ENCODE data around the gene TRIM17. TPM values are rescaled to one million over a fixed set of nuclear protein-coding genes. Genes with fewer than 3 reads are reported as not detected.

Gene TRIM17
- total and polyA plus RNA-seq, 9 of the 15 experiments (the other 6 are each of a cell fraction or from before 2014, with no cell fraction given), result not detected

DNA sequence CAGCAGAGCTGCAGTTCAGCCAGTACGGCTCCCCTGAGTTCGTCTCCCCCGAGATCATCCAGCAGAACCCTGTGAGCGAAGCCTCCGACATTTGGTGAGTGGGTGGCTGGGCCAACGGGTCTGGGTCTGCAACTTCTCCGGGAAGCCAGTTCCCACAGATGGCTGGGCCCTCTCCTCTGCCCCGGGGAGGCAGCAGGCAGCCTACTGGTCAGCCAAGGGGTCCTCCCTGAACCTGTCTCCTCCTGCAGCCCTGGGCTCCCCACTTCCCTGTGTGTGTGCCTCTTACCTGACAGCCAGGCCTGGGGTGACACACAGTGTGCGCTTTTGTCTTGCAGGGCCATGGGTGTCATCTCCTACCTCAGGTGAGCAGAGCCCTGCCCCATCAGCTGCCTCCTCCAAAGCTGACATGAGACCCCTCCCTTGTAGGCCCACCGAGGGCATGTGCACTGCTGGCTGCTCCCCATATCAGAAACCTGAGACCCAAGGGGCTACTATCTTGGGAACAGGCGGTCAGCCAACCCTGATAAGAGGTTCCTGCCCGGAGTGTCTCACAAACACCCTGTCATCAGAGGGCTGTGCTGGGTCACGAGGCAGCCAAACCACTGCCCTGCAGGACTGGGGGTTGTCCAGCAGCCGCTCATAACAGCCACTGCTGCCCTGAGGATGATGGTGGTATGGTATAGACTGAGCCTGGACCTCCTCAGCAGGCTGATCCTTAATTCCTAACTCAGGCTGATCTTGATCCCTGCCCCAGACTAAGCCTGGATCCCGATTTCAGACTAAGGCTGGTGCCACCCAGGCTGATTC is 47.7 kb downstream of the TRIM17 start (continued):
- TF ChIP-seq POLR3G (IDR thresholded peaks at IDR 0.05; ENCODE audit: extremely low read depth, insufficient read length, insufficient replicate concordance) (no peak), RBM22 (IDR thresholded peaks at IDR 0.05; ENCODE audit: low read depth, low read length, poor library complexity, severe bottlenecking) (no peak), NR2C2 (CRISPR knock-in tag; IDR thresholded peaks at IDR 0.05) (no peak), NR2C2 (tag; IDR thresholded peaks at IDR 0.05) (0 out of 2 replicates have a peak, but pooled peaks have one; percentile 13), YBX1 (IDR thresholded peaks at IDR 0.05) (no peak), BCL6 (CRISPR knock-in tag; IDR thresholded peaks at IDR 0.05) (no peak), POLR2B (IDR thresholded peaks at IDR 0.05; ENCODE audit: low read depth, partially characterized antibody) (no peak), ZFP30 (CRISPR knock-in tag; IDR thresholded peaks at IDR 0.05; ENCODE audit: borderline replicate concordance) (no peak), ZNF282 (CRISPR knock-in tag; IDR thresholded peaks at IDR 0.05) (no peak), RCOR1 (IDR thresholded peaks at IDR 0.05; ENCODE audit: borderline replicate concordance in 1 of 2, low read depth in 2 of 2, low read length in 2 of 2) (peak; percentile 70 to 93; a peak in 2 of 4 replicates), KLF16 (IDR thresholded peaks at IDR 0.05) (peak; percentile 85), ARID2 (IDR thresholded peaks at IDR 0.05) (no peak), PHF21A (IDR thresholded peaks at IDR 0.05; ENCODE audit: borderline replicate concordance, low read depth) (peak; percentile 64; the same call in 1 of the 2 replicates), NCOA2 (IDR thresholded peaks at IDR 0.05; ENCODE audit: partially characterized antibody in 2 of 2) (no peak), FOXK2 (conservative IDR thresholded peaks at IDR 0.05 in 1 of 2, IDR thresholded peaks at IDR 0.05 in 1 of 2; ENCODE audit: low read depth in 2 of 2) (peak in 1 of 2 experiments; percentile 97; a peak in 3 of 4 replicates), SAFB2 (IDR thresholded peaks at IDR 0.05; ENCODE audit: borderline replicate concordance, low read depth, low read length, severe bottlenecking) (no peak), ZNF184 (CRISPR knock-in tag; IDR thresholded peaks at IDR 0.05) (no peak), MBD1 (CRISPR knock-in tag; IDR thresholded peaks at IDR 0.05) (no peak), XRCC4 (IDR thresholded peaks at IDR 0.05; ENCODE audit: extremely low read depth, insufficient read depth, insufficient read length) (no peak), CC2D1A (IDR thresholded peaks at IDR 0.05) (peak; percentile 64; the same call in 1 of the 2 replicates), ZNF408 (CRISPR knock-in tag; IDR thresholded peaks at IDR 0.05; ENCODE audit: low read depth) (no peak), RFX1 (IDR thresholded peaks at IDR 0.05) (no peak), CTBP1 (IDR thresholded peaks at IDR 0.05; ENCODE audit: borderline replicate concordance) (peak; percentile 94), ZNF263 (CRISPR knock-in tag; IDR thresholded peaks at IDR 0.05; ENCODE audit: borderline replicate concordance) (no peak)
- TF ChIP-seq, protein P1, sequence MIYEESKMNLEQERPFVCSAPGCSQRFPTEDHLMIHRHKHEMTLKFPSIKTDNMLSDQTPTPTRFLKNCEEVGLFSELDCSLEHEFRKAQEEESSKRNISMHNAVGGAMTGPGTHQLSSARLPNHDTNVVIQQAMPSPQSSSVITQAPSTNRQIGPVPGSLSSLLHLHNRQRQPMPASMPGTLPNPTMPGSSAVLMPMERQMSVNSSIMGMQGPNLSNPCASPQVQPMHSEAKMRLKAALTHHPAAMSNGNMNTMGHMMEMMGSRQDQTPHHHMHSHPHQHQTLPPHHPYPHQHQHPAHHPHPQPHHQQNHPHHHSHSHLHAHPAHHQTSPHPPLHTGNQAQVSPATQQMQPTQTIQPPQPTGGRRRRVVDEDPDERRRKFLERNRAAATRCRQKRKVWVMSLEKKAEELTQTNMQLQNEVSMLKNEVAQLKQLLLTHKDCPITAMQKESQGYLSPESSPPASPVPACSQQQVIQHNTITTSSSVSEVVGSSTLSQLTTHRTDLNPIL (CRISPR knock-in tag; IDR thresholded peaks at IDR 0.05), result no peak

Measured in K562 (cell line).